ENCODE results near the gene KLHDC9. TPM values are rescaled to one million over a fixed set of nuclear protein-coding genes. Genes with fewer than 3 reads are reported as not detected.

The KLHDC9 gene
- total and polyA plus RNA-seq, 7 donors: 0.34 to 5.9 (median 2.7) TPM

GRCh38 chr1:161091093-161091492, 7.1 kb upstream of the KLHDC9 start:
- ATAC-seq: no peak
- Histone ChIP-seq H3K27ac (no peak overlapping the region), H3K4me3 (no peak overlapping the region), H3K27me3 (ENCODE audit: insufficient read depth in 3 of 3, low read length in 2 of 3) (no peaks in the 10 kb centered on the region), H3K36me3 (ENCODE audit: insufficient read depth in 1 of 2, low read depth in 1 of 2) (no peaks in the 10 kb centered on the region), H3K4me1 (no peaks in the 10 kb centered on the region), H3K9me3 (no peaks in the 10 kb centered on the region)
- WGBS, 3 donors: 71 to 77% (median 75%) methylated on average over 5 of the region's 5 CpGs
- peak in 1 of 2 donors; percentile 34 for DNase-seq
- intact Hi-C loops (cut with DNase I): loop anchor here (10.0 kb wide), 2 partner anchors 256 to 366 kb away; no protein-coding TSS in a partner anchor
- TF ChIP-seq CTCF (IDR thresholded peaks at IDR 0.05): no peak

GRCh38 chr1:161091796-161092507, 6.2 kb upstream of the KLHDC9 start:
- ATAC-seq: no peak
- Histone ChIP-seq H3K4me3 (no peak overlapping the region), H3K9me3 (no peaks in the 10 kb centered on the region), H3K4me1 (peaks cover 2% of the 10 kb centered on the region), H3K27me3 (ENCODE audit: insufficient read depth in 3 of 3, low read length in 2 of 3) (no peaks in the 10 kb centered on the region), H3K27ac (no peak overlapping the region), H3K36me3 (ENCODE audit: insufficient read depth in 1 of 2, low read depth in 1 of 2) (no peaks in the 10 kb centered on the region)
- DNase-seq: no peak
- no peak for TF ChIP-seq CTCF (IDR thresholded peaks at IDR 0.05)
- 89 to 91% (median 91%) methylated on average over 7 of the region's 7 CpGs for WGBS, 3 donors
- intact Hi-C loops (cut with DNase I): loop anchor here (10.0 kb wide), 2 partner anchors 257 to 367 kb away; no protein-coding TSS in a partner anchor

DNA sequence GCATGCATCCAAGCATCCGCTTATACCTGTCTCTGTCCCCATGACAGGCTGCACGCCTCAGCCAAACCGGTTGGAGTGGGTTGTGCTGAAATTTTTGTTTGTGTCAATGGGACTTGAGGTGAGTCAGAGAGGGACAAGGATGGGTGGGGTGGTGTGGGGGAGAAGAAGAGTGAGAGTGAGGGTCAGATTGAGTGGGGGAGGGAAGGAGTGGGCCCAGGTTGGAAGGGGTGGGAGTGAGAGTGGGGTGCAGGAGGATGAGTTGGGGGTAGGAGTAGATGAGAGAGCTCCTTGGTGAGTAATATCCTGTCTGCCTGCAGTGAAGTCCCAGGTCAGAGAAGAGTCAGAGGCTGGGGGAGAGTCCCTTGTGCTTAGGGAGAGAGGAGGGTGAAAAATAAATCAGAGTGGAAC, 5.5 kb upstream of the KLHDC9 start:
- intact Hi-C loops (cut with DNase I): loop anchor here (10.0 kb wide), 2 partner anchors 258 to 368 kb away; no protein-coding TSS in a partner anchor
- no peaks in the 10 kb centered on the region for H3K36me3 ChIP-seq (ENCODE audit: insufficient read depth in 1 of 2, low read depth in 1 of 2)
- WGBS, 3 donors: 80 to 90% (median 86%) methylated on average over 3 of the region's 3 CpGs

DNA sequence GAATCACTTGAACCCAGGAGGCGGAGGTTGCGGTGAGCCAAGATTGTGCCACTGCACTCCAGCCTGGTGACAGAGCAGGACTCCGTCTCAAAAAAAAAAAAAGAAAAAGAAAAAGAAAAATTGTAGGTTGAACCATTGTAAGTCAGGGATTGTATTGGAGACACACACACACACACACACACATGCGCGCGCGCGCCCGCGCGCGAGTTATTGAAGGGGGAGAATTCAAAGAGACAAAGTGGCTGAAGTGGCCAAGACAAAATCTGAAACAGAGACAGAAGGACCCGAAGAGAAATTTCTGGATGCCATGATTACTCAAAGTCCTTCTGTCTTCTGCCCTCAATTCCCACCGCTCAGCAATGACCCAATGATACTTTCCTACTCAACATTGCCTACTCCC, 3.7 kb upstream of the KLHDC9 start:
- H3K9me3 ChIP-seq: no peaks in the 10 kb centered on the region
- H3K27me3 ChIP-seq (ENCODE audit: insufficient read depth in 3 of 3, low read length in 2 of 3): no peaks in the 10 kb centered on the region
- H3K27ac ChIP-seq: no peak overlapping the region
- DNase-seq (no peak), ATAC-seq (no peak)
- H3K36me3 ChIP-seq (ENCODE audit: insufficient read depth in 1 of 2, low read depth in 1 of 2): peaks cover 0 to 5% of the 10 kb centered on the region in 2 donors
- WGBS, 3 donors: 89 to 99% (median 97%) methylated on average over 14 of the region's 14 CpGs
- intact Hi-C loops (cut with DNase I): loop anchor here (10.0 kb wide), 2 partner anchors 260 to 370 kb away; no protein-coding TSS in a partner anchor
- H3K4me3 ChIP-seq: no peak overlapping the region
- no peak for TF ChIP-seq CTCF (IDR thresholded peaks at IDR 0.05)
- H3K4me1 ChIP-seq: peaks cover 7% of the 10 kb centered on the region

More for the DNA sequence above, 5.5 kb upstream of the KLHDC9 start:
- DNase-seq (peak in 1 of 2 donors; percentile 16), ATAC-seq (no peak)
- no peaks in the 10 kb centered on the region for H3K9me3 ChIP-seq
- peaks cover 7% of the 10 kb centered on the region for H3K4me1 ChIP-seq
- H3K4me3 ChIP-seq: no peak overlapping the region
- TF ChIP-seq CTCF (IDR thresholded peaks at IDR 0.05): no peak
- no peak overlapping the region for H3K27ac ChIP-seq
- H3K27me3 ChIP-seq (ENCODE audit: insufficient read depth in 3 of 3, low read length in 2 of 3): no peaks in the 10 kb centered on the region

All from psoas muscle (tissue), 8 donors.